Measurements from ENCODE around the gene ATP5MC3.

DNA sequence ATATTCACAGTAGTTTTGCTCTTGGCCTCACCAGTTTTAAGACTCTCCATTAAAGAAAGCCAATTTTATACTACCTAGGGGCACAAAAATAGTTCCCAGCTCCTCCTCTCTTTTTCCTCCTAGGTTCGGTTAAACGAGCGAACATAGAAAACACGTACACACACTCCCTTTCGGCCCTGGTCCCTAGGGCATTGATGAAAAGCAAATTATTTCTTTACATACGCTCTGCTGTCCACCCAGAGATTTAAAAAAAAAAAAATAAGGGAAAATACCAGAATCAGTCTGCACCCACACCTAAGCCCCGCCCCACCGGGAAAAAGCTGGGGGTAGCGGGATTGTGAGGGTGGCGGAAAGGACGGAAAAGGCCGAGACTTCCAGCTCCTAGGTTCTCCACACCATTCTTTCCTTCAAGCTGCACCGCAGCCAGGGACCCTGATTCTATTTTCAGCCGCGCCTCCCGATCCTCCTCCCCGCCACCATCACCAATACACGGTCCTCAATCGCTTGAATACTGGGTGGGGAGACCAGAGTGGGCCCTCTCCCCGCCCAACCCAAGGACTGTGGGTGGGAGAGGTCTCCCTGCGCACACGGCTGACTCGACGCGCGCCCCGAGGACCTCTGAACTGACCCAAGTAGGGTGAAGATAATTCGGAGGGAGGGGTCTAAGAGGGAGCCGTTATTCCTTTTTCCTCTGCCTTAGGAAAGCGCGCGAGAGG, 14.3 kb downstream of the ATP5MC3 start:
- TF ChIP-seq, protein P1, sequence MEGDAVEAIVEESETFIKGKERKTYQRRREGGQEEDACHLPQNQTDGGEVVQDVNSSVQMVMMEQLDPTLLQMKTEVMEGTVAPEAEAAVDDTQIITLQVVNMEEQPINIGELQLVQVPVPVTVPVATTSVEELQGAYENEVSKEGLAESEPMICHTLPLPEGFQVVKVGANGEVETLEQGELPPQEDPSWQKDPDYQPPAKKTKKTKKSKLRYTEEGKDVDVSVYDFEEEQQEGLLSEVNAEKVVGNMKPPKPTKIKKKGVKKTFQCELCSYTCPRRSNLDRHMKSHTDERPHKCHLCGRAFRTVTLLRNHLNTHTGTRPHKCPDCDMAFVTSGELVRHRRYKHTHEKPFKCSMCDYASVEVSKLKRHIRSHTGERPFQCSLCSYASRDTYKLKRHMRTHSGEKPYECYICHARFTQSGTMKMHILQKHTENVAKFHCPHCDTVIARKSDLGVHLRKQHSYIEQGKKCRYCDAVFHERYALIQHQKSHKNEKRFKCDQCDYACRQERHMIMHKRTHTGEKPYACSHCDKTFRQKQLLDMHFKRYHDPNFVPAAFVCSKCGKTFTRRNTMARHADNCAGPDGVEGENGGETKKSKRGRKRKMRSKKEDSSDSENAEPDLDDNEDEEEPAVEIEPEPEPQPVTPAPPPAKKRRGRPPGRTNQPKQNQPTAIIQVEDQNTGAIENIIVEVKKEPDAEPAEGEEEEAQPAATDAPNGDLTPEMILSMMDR (IDR thresholded peaks at IDR 0.05), result no peak
- TF ChIP-seq, protein P2, sequence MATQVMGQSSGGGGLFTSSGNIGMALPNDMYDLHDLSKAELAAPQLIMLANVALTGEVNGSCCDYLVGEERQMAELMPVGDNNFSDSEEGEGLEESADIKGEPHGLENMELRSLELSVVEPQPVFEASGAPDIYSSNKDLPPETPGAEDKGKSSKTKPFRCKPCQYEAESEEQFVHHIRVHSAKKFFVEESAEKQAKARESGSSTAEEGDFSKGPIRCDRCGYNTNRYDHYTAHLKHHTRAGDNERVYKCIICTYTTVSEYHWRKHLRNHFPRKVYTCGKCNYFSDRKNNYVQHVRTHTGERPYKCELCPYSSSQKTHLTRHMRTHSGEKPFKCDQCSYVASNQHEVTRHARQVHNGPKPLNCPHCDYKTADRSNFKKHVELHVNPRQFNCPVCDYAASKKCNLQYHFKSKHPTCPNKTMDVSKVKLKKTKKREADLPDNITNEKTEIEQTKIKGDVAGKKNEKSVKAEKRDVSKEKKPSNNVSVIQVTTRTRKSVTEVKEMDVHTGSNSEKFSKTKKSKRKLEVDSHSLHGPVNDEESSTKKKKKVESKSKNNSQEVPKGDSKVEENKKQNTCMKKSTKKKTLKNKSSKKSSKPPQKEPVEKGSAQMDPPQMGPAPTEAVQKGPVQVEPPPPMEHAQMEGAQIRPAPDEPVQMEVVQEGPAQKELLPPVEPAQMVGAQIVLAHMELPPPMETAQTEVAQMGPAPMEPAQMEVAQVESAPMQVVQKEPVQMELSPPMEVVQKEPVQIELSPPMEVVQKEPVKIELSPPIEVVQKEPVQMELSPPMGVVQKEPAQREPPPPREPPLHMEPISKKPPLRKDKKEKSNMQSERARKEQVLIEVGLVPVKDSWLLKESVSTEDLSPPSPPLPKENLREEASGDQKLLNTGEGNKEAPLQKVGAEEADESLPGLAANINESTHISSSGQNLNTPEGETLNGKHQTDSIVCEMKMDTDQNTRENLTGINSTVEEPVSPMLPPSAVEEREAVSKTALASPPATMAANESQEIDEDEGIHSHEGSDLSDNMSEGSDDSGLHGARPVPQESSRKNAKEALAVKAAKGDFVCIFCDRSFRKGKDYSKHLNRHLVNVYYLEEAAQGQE (IDR thresholded peaks at IDR 0.05; ENCODE audit: insufficient read depth in 1 of 2, low read depth in 2 of 2, low read length in 1 of 2), result no peak
- TF ChIP-seq POLR2AphosphoS5 (IDR thresholded peaks at IDR 0.05; ENCODE audit: low read depth, low read length) (no peak), TCF7L2 (IDR thresholded peaks at IDR 0.05; ENCODE audit: low read depth, low read length) (no peak)
